PC-3 (cell line): ENCODE data around the gene SUMO4. TPM values are rescaled to one million over a fixed set of nuclear protein-coding genes. Genes with fewer than 3 reads are reported as not detected.

ENCODE experiments used
- ATAC-seq: fragments of 200-7000 bp; cut with Tn5 transposase; 2 replicates; pipeline ENCODE4 v1.9.1; 2020; ENCODE audit warnings: mild to moderate bottlenecking, moderate library complexity
- BruUV-seq: library from RNA; stranded (reverse); fragments of 400-500 nt; replicated peaks from 2 replicates; lab custom pipeline; 2021; lab: Mats Ljungman, UMichigan
- CTCF ChIA-PET: fragments of 300-600 bp; sonication (Branson Sonifier 250); formaldehyde crosslinking; loops from one replicate; lab custom pipeline; 2022; ENCODE audit warnings: antibody characterized with exemption; lab: Charles Lee
- POLR2A ChIA-PET: fragments of 300-600 bp; sonication (Branson Sonifier 250); formaldehyde crosslinking; loops from one replicate; lab custom pipeline; 2022; ENCODE audit warnings: antibody characterized with exemption; ENCODE audit not compliant: unreplicated experiment; lab: Charles Lee
- DNase-seq: peaks from one replicate; pipeline ENCODE4 v3.0.0-alpha.2; 2015
- H2AFZ ChIP-seq: fragments of 300-600 bp; sonication (generic); 2 replicates; pipeline ENCODE4 v1.6.0; 2016; ENCODE audit warnings: antibody characterized with exemption, low read length
- H3F3A ChIP-seq: fragments of 300-600 bp; sonication (generic); one replicate; pipeline ENCODE4 v1.6.0; 2017; ENCODE audit warnings: antibody characterized with exemption, low read length, control low read depth, mild to moderate bottlenecking; ENCODE audit not compliant: unreplicated experiment
- H3K27ac ChIP-seq: fragments of 300-600 bp; sonication (generic); 2 replicates; pipeline ENCODE4 v1.5.1; 2016; ENCODE audit warnings: mild to moderate bottlenecking, low read length
- H3K27me3 ChIP-seq: fragments of 300-600 bp; sonication (generic); 2 replicates; pipeline ENCODE4 v1.6.1; 2016; ENCODE audit warnings: low read length, mixed read lengths
- H3K36me3 ChIP-seq: fragments of 300-600 bp; sonication (generic); 2 replicates; pipeline ENCODE4 v1.6.1; 2016; ENCODE audit warnings: low read depth, mixed run types, low read length, mixed read lengths
- H3K4me1 ChIP-seq: fragments of 300-600 bp; sonication (generic); 2 replicates; pipeline ENCODE4 v1.5.1; 2016; ENCODE audit warnings: low read length; ENCODE audit not compliant: insufficient read depth
- H3K4me2 ChIP-seq: fragments of 300-600 bp; sonication (generic); 2 replicates; pipeline ENCODE4 v1.6.0; 2016; ENCODE audit warnings: low read length
- H3K4me3 ChIP-seq: fragments of 300-600 bp; sonication (generic); 2 replicates; pipeline ENCODE4 v1.5.1; 2016; ENCODE audit warnings: mild to moderate bottlenecking, low read length, mixed read lengths
- H3K79me2 ChIP-seq: fragments of 300-600 bp; sonication (generic); 2 replicates; pipeline ENCODE4 v1.6.1; 2017; ENCODE audit warnings: low read length, mixed read lengths
- H3K9ac ChIP-seq: fragments of 300-600 bp; sonication (generic); 2 replicates; pipeline ENCODE4 v1.6.0; 2016; ENCODE audit warnings: mild to moderate bottlenecking, low read length
- H3K9me2 ChIP-seq: fragments of 300-600 bp; sonication (generic); replicated peaks from 2 replicates; pipeline ENCODE4 v1.6.1; 2016; ENCODE audit warnings: mixed run types, low read length, mixed read lengths
- H3K9me3 ChIP-seq: fragments of 300-600 bp; sonication (generic); 2 replicates; pipeline ENCODE4 v1.6.1; 2016; ENCODE audit warnings: low read length, mixed read lengths
- H4K20me1 ChIP-seq: fragments of 300-600 bp; sonication (generic); 2 replicates; pipeline ENCODE4 v1.6.1; 2016; ENCODE audit warnings: low read length, mixed read lengths
- CTCF ChIP-seq: fragments of 300-600 bp; sonication (generic); conservative IDR thresholded peaks from 2 replicates; pipeline ENCODE4 v1.5.1; 2017; ENCODE audit warnings: antibody characterized with exemption, low read depth, mild to moderate bottlenecking, low read length
- EZH2 ChIP-seq: fragments of 300-600 bp; sonication (generic); IDR thresholded peaks from one replicate; pipeline ENCODE4 v1.6.1; 2017; ENCODE audit warnings: antibody characterized with exemption, mild to moderate bottlenecking, low read length; ENCODE audit not compliant: unreplicated experiment
- EZH2phosphoT487 ChIP-seq: fragments of 300-600 bp; sonication (generic); IDR thresholded peaks from 2 replicates; pipeline ENCODE4 v1.6.1; 2018; ENCODE audit warnings: mild to moderate bottlenecking, antibody characterized with exemption, low read length, borderline replicate concordance
- intact Hi-C: fragments of 100-400 bp; cut with micrococcal nuclease; formaldehyde crosslinking; loops from 2 replicates; pipeline ENCODE4 v1.9.0; 2023
- total RNA-seq: library from RNA; depleted of rRNA; stranded (reverse); fragments of >200 nt; gene quantifications from 2 replicates; pipeline ENCODE4 v1.2.3, GENCODE V29; 2014

Gene SUMO4
- total RNA-seq, 1 experiment from 2014 or later, result 0.69 TPM

GRCh38 chr6:149439626-149440025, 39.6 kb downstream of the SUMO4 start:
- no peaks in the 10 kb centered on the region for H4K20me1 ChIP-seq
- no peak overlapping the region for H3K27ac ChIP-seq
- no peak overlapping the region for H3K4me2 ChIP-seq
- no peak for ATAC-seq
- no peaks in the 10 kb centered on the region for H3K79me2 ChIP-seq
- intact Hi-C loops, result no loop called here
- POLR2A ChIA-PET, result no interaction called here
- TF ChIP-seq CTCF, result no peak
- TF ChIP-seq EZH2, result no peak
- TF ChIP-seq EZH2phosphoT487, result no peak
- no peak overlapping the region for H2AFZ ChIP-seq
- no peak for DNase-seq
- H3K9me3 ChIP-seq, result no peaks in the 10 kb centered on the region
- peaks cover 14% of the 10 kb centered on the region; the same call in 1 of the 2 replicates for H3K4me1 ChIP-seq
- H3K27me3 ChIP-seq, result no peaks in the 10 kb centered on the region
- CTCF ChIA-PET, result no interaction called here
- no peak overlapping the region for H3K9ac ChIP-seq
- no peaks in the 10 kb centered on the region for H3K9me2 ChIP-seq
- no peaks in the 10 kb centered on the region for H3K36me3 ChIP-seq
- BruUV-seq, result no TSS peak
- no peak overlapping the region for H3K4me3 ChIP-seq
- no peaks in the 10 kb centered on the region for H3F3A ChIP-seq

DNA sequence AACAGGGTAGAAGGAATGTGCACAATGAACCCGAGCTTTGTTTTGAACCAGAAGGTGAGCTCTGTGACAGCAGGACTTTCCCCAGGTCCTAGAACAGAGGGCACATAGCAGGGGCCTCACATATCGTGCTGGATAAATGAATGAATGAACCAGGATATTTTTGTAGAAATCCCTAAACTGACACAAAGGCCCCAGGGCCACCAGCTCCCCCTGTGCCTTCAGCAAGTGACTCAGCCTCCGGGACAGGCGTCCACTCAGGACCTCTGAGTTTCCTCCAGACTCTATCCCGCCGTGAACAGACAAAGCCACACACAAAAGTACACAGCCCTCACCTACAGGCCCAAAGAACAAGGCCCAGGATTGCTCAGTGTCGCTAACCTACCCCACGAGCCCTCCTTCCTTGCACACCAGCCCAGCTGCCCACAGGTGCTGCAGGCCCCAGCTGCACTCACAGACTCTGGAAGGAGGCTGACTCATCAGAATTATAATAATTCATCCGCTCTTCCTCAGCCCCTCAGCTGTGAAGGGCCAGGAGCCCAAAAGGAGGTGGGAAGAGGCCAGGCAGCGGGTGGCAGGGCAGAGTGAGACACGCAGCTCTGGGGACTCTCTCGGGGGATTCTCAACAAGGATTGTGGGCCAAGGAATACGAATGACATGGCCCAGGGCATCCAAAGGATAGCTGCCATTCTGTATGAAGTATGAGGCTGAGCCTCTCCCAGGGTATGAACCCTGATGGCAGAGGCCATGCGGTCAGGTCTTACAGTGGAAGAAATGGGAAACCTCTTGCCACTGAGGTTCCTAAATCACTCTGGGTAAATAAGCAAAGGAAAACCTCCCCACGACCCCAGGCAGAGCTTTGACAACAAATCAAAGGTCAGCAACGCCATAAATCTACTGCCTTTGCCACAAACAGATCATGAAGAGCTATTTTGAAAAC, 40.9 kb downstream of the SUMO4 start:
- DNase-seq, result peak; percentile 29
- no peak overlapping the region for H3K9ac ChIP-seq
- no TSS peak for BruUV-seq
- H3K4me2 ChIP-seq, result no peak overlapping the region
- H3K79me2 ChIP-seq, result no peaks in the 10 kb centered on the region
- intact Hi-C loops, result no loop called here
- no peaks in the 10 kb centered on the region for H3K27me3 ChIP-seq
- H3K4me3 ChIP-seq, result no peak overlapping the region
- no peak for TF ChIP-seq EZH2
- no peaks in the 10 kb centered on the region for H3K9me3 ChIP-seq
- H2AFZ ChIP-seq, result peak overlapping the region; percentile 56
- CTCF ChIA-PET, result interaction anchor here (0.6 kb wide), 1 partner anchor 67 kb away, joined by 3 read pairs; no protein-coding TSS in a partner anchor
- POLR2A ChIA-PET, result interaction anchor here (0.6 kb wide), 1 partner anchor 14 kb away, joined by 5 read pairs; no protein-coding TSS in a partner anchor
- H3K9me2 ChIP-seq, result no peaks in the 10 kb centered on the region
- no peaks in the 10 kb centered on the region for H3K36me3 ChIP-seq
- ATAC-seq, result peak; percentile 84
- H3F3A ChIP-seq, result no peaks in the 10 kb centered on the region
- H3K27ac ChIP-seq, result no peak overlapping the region
- H4K20me1 ChIP-seq, result no peaks in the 10 kb centered on the region
- peaks cover 14% of the 10 kb centered on the region; the same call in 1 of the 2 replicates for H3K4me1 ChIP-seq

DNA sequence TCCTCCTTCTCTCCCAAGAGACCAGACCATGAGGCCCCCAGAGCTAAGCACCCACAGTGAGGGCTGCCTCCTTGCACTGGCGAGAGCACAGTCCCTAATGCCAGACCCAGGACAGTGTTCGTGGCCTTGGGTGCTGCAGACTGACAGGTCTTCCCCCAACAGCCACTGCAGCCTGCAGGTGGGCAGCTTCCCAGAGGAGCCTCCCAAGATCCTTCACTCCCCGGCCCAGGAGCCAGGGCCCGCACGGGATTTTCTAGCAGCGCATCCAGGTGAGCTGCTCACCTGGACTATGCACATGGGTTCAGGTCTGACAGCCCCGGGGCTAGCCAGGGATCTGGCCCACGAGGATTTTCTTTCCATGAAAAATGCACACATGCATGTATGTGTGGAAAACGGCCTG, 41.7 kb downstream of the SUMO4 start:
- Histone ChIP-seq H3K4me3 (no peak overlapping the region), H3K4me1 (peaks cover 14% of the 10 kb centered on the region; the same call in 1 of the 2 replicates), H3K27ac (no peak overlapping the region), H3K9me2 (no peaks in the 10 kb centered on the region), H3K27me3 (no peaks in the 10 kb centered on the region), H3K4me2 (no peak overlapping the region), H3F3A (no peaks in the 10 kb centered on the region), H3K9ac (no peak overlapping the region), H3K36me3 (no peaks in the 10 kb centered on the region), H3K9me3 (no peaks in the 10 kb centered on the region), H3K79me2 (no peaks in the 10 kb centered on the region), H2AFZ (no peak overlapping the region), H4K20me1 (no peaks in the 10 kb centered on the region)
- ATAC-seq, result no peak
- no peak for DNase-seq
- ChIA-PET POLR2A (no interaction called here), CTCF (no interaction called here)
- no TSS peak for BruUV-seq
- intact Hi-C loops, result no loop called here
- TF ChIP-seq EZH2phosphoT487, result no peak
- TF ChIP-seq EZH2, result no peak
- no peak for TF ChIP-seq CTCF
